ENCODE data around the gene TP63. TPM values are rescaled to one million over a fixed set of nuclear protein-coding genes. Genes with fewer than 3 reads are reported as not detected.

TP63 gene
- total RNA-seq, 1 donor from 2014 or later, result 144 TPM

GRCh38 chr3:189687475-189687874 lies 56.3 kb downstream of the TP63 start:
- intact Hi-C loops (cut with DNase I), result no loop called here
- Histone ChIP-seq H3K36me3 (no peaks in the 10 kb centered on the region), H3K27ac (no peak overlapping the region), H3K27me3 (no peaks in the 10 kb centered on the region), H3K4me3 (no peak overlapping the region), H3K4me1 (no peaks in the 10 kb centered on the region), H3K9me3 (no peaks in the 10 kb centered on the region)
- no peak for DNase-seq (ENCODE audit: extremely low spot score in 2 of 2)
- TF ChIP-seq POLR2AphosphoS5 (IDR thresholded peaks at IDR 0.05; ENCODE audit: insufficient read depth in 1 of 2, low read depth in 1 of 2) (no peak), POLR2A (IDR thresholded peaks at IDR 0.05) (no peak), CTCF (IDR thresholded peaks at IDR 0.05) (no peak)

GRCh38 chr3:189688262-189688661 lies 57.1 kb downstream of the TP63 start:
- Histone ChIP-seq H3K9me3 (no peaks in the 10 kb centered on the region), H3K4me1 (no peaks in the 10 kb centered on the region), H3K27me3 (no peaks in the 10 kb centered on the region), H3K36me3 (no peaks in the 10 kb centered on the region), H3K27ac (no peak overlapping the region), H3K4me3 (no peak overlapping the region)
- no peak for TF ChIP-seq POLR2AphosphoS5 (IDR thresholded peaks at IDR 0.05; ENCODE audit: insufficient read depth in 1 of 2, low read depth in 1 of 2)
- TF ChIP-seq CTCF (IDR thresholded peaks at IDR 0.05), result no peak
- no peak for TF ChIP-seq POLR2A (IDR thresholded peaks at IDR 0.05)
- intact Hi-C loops (cut with DNase I), result no loop called here
- DNase-seq (ENCODE audit: extremely low spot score in 2 of 2), result no peak

GRCh38 chr3:189689625-189690024 lies 58.4 kb downstream of the TP63 start:
- TF ChIP-seq POLR2AphosphoS5 (IDR thresholded peaks at IDR 0.05; ENCODE audit: insufficient read depth in 1 of 2, low read depth in 1 of 2) (no peak), POLR2A (IDR thresholded peaks at IDR 0.05) (no peak), CTCF (IDR thresholded peaks at IDR 0.05) (no peak)
- H3K4me3 ChIP-seq, result no peak overlapping the region
- H3K27ac ChIP-seq, result no peak overlapping the region
- no peak for DNase-seq (ENCODE audit: extremely low spot score in 2 of 2)
- no peaks in the 10 kb centered on the region for H3K36me3 ChIP-seq
- intact Hi-C loops (cut with DNase I), result no loop called here
- H3K27me3 ChIP-seq, result no peaks in the 10 kb centered on the region
- no peaks in the 10 kb centered on the region for H3K9me3 ChIP-seq
- H3K4me1 ChIP-seq, result no peaks in the 10 kb centered on the region

GRCh38 chr3:189690237-189690636 lies 59.0 kb downstream of the TP63 start:
- Histone ChIP-seq H3K27ac (no peak overlapping the region), H3K27me3 (no peaks in the 10 kb centered on the region), H3K4me1 (no peaks in the 10 kb centered on the region), H3K9me3 (no peaks in the 10 kb centered on the region), H3K36me3 (no peaks in the 10 kb centered on the region), H3K4me3 (no peak overlapping the region)
- intact Hi-C loops (cut with DNase I), result no loop called here
- TF ChIP-seq CTCF (IDR thresholded peaks at IDR 0.05), result no peak
- no peak for TF ChIP-seq POLR2A (IDR thresholded peaks at IDR 0.05)
- TF ChIP-seq POLR2AphosphoS5 (IDR thresholded peaks at IDR 0.05; ENCODE audit: insufficient read depth in 1 of 2, low read depth in 1 of 2), result no peak
- no peak for DNase-seq (ENCODE audit: extremely low spot score in 2 of 2)

- TF ChIP-seq POLR2A (IDR thresholded peaks at IDR 0.05), result no peak
- no peak for TF ChIP-seq CTCF (IDR thresholded peaks at IDR 0.05)
- no peak for TF ChIP-seq POLR2AphosphoS5 (IDR thresholded peaks at IDR 0.05; ENCODE audit: insufficient read depth in 1 of 2, low read depth in 1 of 2)
- Histone ChIP-seq H3K36me3 (no peaks in the 10 kb centered on the region), H3K4me3 (no peak overlapping the region), H3K27me3 (no peaks in the 10 kb centered on the region), H3K4me1 (no peaks in the 10 kb centered on the region), H3K9me3 (no peaks in the 10 kb centered on the region), H3K27ac (no peak overlapping the region)
- no peak for DNase-seq (ENCODE audit: extremely low spot score in 2 of 2)
- intact Hi-C loops (cut with DNase I), result no loop called here
These were observed 59.5 kb downstream of the TP63 start for GRCh38 chr3:189690672-189691071.
